C4-2B (cell line): ENCODE results near the gene HLA-DMB.

Experiments
- H3K27ac ChIP-seq: fragments of 450-650 bp; 2 replicates; pipeline ENCODE4 v1.5.1; 2017
- ZFX ChIP-seq: fragments of 450-650 bp; IDR thresholded peaks from 2 replicates; pipeline ENCODE4 v1.6.1; 2017
- TF ChIP-seq, protein P1 (sequence below): fragments of 450-650 bp; conservative IDR thresholded peaks from 2 replicates; pipeline ENCODE4 v1.5.1; 2017; ENCODE audit warnings: mild to moderate bottlenecking

The HLA-DMB gene

DNA sequence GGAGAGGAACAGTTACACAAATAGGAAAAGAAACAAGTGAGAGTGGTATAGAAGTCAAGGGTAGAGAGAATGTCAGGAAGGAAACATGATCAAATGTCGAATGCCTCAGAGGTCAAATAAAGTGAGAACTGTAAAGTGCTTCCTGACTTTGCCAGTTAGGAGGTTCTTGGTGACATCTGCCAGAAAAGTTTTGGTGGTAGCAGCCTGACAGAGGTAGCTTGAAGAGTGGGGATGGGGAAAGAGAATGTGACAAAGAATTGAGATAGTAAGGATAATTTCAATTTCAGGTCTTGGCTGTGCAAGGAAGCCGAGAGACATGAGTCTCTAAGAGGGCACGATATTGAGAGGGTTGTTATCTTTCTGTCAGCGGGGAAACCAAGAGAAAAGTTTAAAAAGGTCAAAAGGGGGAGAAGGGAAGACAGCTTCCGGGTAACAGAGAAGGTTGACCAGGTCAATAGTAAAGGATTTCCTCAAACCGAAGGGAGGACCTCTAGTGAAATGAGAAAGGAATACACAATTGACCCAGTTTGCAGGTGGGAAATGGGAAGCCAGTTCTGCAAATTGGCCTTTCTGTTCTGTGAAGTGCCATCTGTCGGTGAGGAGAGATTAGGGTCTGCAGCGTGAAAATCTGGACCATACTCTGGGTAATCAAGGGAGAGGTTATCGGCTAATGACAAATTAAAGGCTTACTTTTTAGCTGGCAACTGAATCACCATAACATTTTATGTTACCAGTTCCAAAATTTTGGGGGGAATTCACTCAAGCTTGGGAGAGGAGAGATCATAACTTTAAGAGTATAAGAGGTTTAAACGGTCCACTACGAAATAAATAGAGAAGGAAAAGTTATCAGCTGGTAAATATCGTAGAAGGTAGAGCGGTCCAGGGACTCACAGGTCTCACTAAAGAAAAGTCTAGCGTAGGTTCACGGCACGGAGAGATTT is 26.6 kb upstream of the HLA-DMB start:
- TF ChIP-seq, protein P1, sequence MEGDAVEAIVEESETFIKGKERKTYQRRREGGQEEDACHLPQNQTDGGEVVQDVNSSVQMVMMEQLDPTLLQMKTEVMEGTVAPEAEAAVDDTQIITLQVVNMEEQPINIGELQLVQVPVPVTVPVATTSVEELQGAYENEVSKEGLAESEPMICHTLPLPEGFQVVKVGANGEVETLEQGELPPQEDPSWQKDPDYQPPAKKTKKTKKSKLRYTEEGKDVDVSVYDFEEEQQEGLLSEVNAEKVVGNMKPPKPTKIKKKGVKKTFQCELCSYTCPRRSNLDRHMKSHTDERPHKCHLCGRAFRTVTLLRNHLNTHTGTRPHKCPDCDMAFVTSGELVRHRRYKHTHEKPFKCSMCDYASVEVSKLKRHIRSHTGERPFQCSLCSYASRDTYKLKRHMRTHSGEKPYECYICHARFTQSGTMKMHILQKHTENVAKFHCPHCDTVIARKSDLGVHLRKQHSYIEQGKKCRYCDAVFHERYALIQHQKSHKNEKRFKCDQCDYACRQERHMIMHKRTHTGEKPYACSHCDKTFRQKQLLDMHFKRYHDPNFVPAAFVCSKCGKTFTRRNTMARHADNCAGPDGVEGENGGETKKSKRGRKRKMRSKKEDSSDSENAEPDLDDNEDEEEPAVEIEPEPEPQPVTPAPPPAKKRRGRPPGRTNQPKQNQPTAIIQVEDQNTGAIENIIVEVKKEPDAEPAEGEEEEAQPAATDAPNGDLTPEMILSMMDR: peak; percentile 81
- TF ChIP-seq ZFX: no peak
- peak overlapping the region; percentile 99 for H3K27ac ChIP-seq

DNA sequence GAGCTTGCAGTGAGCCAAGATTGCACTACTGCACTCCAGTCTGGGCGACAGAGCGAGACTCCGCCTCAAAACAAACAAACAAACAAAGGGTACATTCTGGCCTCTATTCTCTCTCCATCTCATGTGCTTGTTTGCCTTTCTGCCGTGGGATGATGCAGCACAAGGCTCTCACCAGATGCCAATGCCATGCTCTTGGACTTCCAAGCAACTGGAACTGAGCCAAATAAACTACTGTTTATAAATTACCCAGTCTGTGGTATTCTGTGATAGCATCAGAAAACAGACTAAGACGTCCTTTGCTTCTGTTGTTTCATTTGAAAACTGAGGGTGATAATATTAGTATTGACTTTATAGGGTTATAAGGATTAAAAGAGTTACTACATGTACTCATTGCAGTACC is 23.9 kb upstream of the HLA-DMB start:
- peak overlapping the region; percentile 44 for H3K27ac ChIP-seq
- TF ChIP-seq ZFX: no peak
- TF ChIP-seq, protein P1: no peak

DNA sequence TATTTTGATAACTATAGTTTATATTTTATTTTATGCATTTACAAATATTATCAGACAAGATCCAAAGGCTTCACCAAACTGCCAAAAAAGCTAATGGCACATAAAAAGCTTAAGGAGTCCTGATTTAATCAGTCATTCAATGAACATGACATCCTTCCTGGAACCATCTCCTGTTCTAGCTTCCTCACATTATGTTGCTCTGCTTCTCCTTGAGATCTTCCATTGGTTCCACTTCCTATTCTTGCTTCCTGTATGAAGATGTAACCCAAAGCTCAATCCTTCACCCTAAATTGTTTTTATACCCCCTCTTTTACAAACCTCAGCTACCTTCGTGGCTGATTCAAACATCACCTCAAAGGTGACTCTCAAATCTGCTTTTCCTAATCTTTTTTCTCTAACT is 23.0 kb upstream of the HLA-DMB start:
- H3K27ac ChIP-seq: no peak overlapping the region
- TF ChIP-seq ZFX: no peak
- TF ChIP-seq, protein P1: no peak

DNA sequence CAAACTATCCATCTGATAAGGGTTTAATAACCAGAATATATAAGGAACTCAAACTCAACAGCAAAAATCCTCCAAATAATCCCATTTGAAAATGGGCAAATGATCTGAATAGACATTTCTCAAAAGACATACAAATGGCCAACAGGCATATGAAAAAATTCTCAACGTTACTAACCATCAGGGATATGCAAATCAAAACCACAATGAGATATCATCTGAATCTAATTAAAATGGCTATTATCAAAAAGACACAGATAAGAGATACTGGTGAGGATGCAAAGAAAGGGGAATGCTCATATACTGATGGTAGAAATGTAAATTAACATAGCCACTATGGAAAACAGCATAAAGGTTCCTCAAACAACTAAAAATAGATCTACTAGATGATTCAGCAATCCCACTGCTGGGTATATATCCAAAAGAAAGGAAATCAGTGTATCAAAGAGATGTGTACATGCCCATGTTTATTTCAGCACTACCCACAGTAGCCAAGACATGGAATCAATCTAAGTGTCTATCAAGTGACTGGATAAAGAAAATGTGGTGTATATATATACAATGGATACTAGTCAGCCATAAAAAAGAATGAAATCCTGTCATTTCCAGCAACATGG is 21.5 kb upstream of the HLA-DMB start:
- TF ChIP-seq, protein P1: no peak
- TF ChIP-seq ZFX: no peak
- H3K27ac ChIP-seq: no peak overlapping the region

DNA sequence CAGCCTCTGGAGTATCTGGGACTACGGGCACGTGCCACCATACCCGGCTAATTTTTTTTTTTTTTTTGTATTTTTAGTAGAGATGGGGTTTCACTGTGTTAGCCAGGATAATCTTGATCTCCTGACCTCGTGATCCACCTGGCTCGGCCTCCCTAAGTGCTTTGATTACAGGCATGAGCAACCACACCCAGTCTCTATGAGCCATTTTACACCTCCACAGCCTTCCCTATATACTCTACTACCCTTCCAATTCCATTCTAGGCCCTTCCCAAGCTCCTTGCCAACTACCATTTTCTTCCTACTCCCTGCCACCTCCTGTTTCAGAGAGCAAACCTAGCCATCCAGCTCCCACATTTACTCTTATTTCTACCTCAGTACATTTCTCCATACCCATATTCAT is 19.7 kb upstream of the HLA-DMB start:
- H3K27ac ChIP-seq: no peak overlapping the region
- TF ChIP-seq, protein P1: no peak
- no peak for TF ChIP-seq ZFX

DNA sequence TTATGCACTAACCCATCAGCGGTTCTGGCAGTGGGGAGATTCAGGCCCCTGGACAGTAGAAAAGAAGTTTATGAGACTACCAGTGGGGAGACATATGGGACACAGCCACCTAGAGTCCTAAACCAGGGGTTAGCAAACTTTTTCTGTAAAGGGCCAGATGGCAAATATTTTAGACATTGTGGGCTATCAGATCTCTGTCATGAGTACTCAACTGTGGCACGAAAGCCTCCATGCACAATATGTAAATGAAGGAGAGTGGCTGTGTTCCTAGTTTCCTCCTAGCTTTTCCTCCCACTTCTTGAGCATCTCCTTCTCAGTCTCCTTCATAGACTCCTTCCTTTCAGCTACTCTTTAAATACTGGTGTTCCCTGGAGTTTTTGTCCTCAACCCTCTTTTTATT is 15.3 kb upstream of the HLA-DMB start:
- no peak overlapping the region for H3K27ac ChIP-seq
- TF ChIP-seq ZFX: no peak
- TF ChIP-seq, protein P1: no peak
